ENCODE measurements around the gene BOD1L1.
A peak's percentile ranks its signal among the peaks of the same experiment; 100 is the strongest.

Gene BOD1L1

GRCh38 chr4:13627606-13628311 is at the start of gene BOD1L1:
Gene BOD1L1, minus strand, starts transcription at chr4:13627725. Its CDS starts 138 bp downstream, at chr4:13627587.
- peaks cover 12% of the 10 kb centered on the region for H3K27me3 Mint-ChIP-seq (ENCODE audit: low read depth, poor library complexity)
- peak within 1 kb of the TSS; percentile 98 for H3K27ac Mint-ChIP-seq
- H3K9me3 Mint-ChIP-seq = no peaks in the 10 kb centered on the region
- H3K4me3 Mint-ChIP-seq = peak within 1 kb of the TSS; percentile 97
- no peaks in the 10 kb centered on the region for H3K36me3 Mint-ChIP-seq (ENCODE audit: low read depth)
- peaks cover 28% of the 10 kb centered on the region for H3K4me1 Mint-ChIP-seq
- DNase-seq = peak; percentile 80
- peak; percentile 20 for TF ChIP-seq CTCF (IDR thresholded peaks at IDR 0.05)

- H3K27ac Mint-ChIP-seq = no peak overlapping the region
- H3K4me1 Mint-ChIP-seq = no peaks in the 10 kb centered on the region
- no peaks in the 10 kb centered on the region for H3K36me3 Mint-ChIP-seq (ENCODE audit: low read depth)
- H3K4me3 Mint-ChIP-seq = no peak overlapping the region
- DNase-seq = no peak
- no peaks in the 10 kb centered on the region for H3K27me3 Mint-ChIP-seq (ENCODE audit: low read depth, poor library complexity)
- TF ChIP-seq CTCF (IDR thresholded peaks at IDR 0.05) = no peak
- peaks cover 10% of the 10 kb centered on the region for H3K9me3 Mint-ChIP-seq
These were observed 47.4 kb upstream of the BOD1L1 start for GRCh38 chr4:13674971-13675370.

- Mint-ChIP-seq H3K36me3 (ENCODE audit: low read depth) (no peaks in the 10 kb centered on the region), H3K27me3 (ENCODE audit: low read depth, poor library complexity) (no peaks in the 10 kb centered on the region), H3K27ac (no peak overlapping the region), H3K9me3 (peaks cover 10% of the 10 kb centered on the region), H3K4me3 (no peak overlapping the region), H3K4me1 (no peaks in the 10 kb centered on the region)
- TF ChIP-seq CTCF (IDR thresholded peaks at IDR 0.05) = no peak
- no peak for DNase-seq
These were observed 45.6 kb upstream of the BOD1L1 start for GRCh38 chr4:13673167-13673566.

GRCh38 chr4:13670456-13671160 is 43.1 kb upstream of the BOD1L1 start:
- Mint-ChIP-seq H3K4me1 (no peaks in the 10 kb centered on the region), H3K27me3 (ENCODE audit: low read depth, poor library complexity) (no peaks in the 10 kb centered on the region), H3K36me3 (ENCODE audit: low read depth) (no peaks in the 10 kb centered on the region), H3K9me3 (peaks cover 13% of the 10 kb centered on the region), H3K4me3 (no peak overlapping the region), H3K27ac (no peak overlapping the region)
- no peak for DNase-seq
- no peak for TF ChIP-seq CTCF (IDR thresholded peaks at IDR 0.05)

- DNase-seq = no peak
- H3K4me1 Mint-ChIP-seq = no peaks in the 10 kb centered on the region
- H3K9me3 Mint-ChIP-seq = peaks cover 15% of the 10 kb centered on the region
- H3K27ac Mint-ChIP-seq = no peak overlapping the region
- no peak overlapping the region for H3K4me3 Mint-ChIP-seq
- TF ChIP-seq CTCF (IDR thresholded peaks at IDR 0.05) = no peak
- H3K27me3 Mint-ChIP-seq (ENCODE audit: low read depth, poor library complexity) = no peaks in the 10 kb centered on the region
- H3K36me3 Mint-ChIP-seq (ENCODE audit: low read depth) = no peaks in the 10 kb centered on the region
These were observed 38.5 kb upstream of the BOD1L1 start for GRCh38 chr4:13665701-13666660.
